DLD1 (cell line): Measurements from ENCODE around the gene RAB6B.

Source experiments
- in situ Hi-C: cut with HindIII; loops from 2 replicates; pipeline ENCODE4 v1.10.0; 2017; ENCODE audit warnings: low sequenced_read_pairs

RAB6B gene

GRCh38 chr3:133777807-133778568 is 117.7 kb downstream of the RAB6B start:
- in situ Hi-C loops, result no loop called here

DNA sequence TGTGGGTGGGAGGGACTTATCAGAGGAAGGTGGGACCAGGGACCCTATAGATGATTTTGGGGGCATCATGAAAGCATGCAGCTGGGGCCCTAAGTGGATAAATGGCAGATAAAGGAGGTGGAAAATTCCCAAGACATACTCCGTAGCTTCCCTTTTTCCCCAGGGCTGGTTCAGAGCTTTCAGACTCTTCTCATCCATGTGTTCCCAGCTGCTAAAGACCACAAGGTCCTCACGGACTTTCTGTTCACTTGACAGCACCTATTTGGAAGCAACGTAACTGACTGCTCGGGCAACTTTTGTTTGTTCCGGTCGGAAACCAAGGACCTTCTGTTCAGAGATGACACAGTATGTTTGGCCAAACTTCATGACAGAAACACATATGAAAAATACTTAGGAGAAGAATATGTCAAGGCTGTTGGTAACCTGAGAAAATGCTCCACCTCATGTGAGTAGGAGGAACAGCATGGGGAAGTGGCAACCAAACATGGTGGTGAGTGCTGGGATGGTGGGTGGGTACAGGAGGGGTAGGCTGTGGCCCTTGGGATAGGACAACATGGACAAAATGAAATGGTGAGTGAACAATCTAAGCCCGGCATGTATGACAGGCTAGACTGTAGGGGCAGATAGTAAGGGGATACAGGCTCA is 118.8 kb downstream of the RAB6B start:
- in situ Hi-C loops, result no loop called here

DNA sequence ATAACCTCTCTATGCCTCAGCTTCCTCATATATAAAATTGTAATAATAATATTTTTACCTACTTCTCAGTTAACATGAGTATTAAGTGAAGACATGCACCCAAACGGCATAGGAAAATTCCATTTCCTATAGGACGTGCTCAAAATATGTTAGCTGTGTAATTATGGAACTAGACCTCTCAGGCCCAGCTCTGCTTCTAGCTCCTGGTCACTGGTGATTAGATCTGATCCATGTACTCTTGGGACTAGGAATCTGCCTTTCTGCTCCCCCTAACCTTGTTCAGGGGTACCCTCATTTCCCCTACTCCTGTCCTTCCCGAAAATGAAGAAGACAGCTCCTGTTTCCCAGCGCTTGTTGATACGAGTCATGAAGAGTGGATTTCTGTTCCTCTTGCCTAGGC is 119.8 kb downstream of the RAB6B start:
- in situ Hi-C loops, result no loop called here

GRCh38 chr3:133775309-133775708 is 120.4 kb downstream of the RAB6B start:
- in situ Hi-C loops, result no loop called here
